RCC 7860 (cell line): ENCODE results near the gene FBXO2.

ENCODE experiments used
- DNase-seq: peaks from one replicate; pipeline ENCODE4 v3.0.0-alpha.2; 2015; ENCODE audit warnings: low spot score
- FAIRE-seq: peaks from 2 replicates; lab custom pipeline; 2012; peaks lifted over from hg19 to GRCh38; lab: Jason Lieb, UNC

Gene FBXO2

DNA sequence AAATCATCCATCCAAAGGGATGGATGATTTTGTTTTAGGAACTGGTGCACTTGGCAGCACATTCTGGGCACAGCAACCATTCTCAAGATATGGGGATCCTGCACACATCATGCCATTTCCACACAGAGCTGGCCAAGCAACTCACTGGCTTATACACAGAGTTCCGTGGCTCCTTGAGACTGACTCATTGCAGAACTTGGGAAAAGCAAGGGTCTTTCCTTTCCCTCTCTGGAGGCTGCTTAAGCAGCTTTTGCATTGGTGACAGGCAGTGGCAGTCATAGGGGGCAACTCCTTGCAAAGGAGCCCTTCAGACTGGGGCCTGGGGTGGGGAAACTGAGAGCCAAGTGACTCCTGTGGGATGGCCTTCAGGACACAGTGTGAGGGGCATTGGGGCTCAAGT, 28.6 kb upstream of the FBXO2 start:
- FAIRE-seq (no peak), DNase-seq (no peak)

- DNase-seq (no peak), FAIRE-seq (no peak)
Observed at GRCh38 chr1:11682287-11682771, 28.1 kb upstream of the FBXO2 start.

- FAIRE-seq: no peak
- DNase-seq: peak; percentile 44
Observed at GRCh38 chr1:11681071-11681771, 27.0 kb upstream of the FBXO2 start, which contains the start of gene MAD2L2. Gene MAD2L2 (minus strand): TSS chr1:11681148. CDS start chr1:11680601, 547 bp downstream.

GRCh38 chr1:11680270-11681070, 26.2 kb upstream of the FBXO2 start:
- FAIRE-seq (no peak), DNase-seq (peak; percentile 8)

DNA sequence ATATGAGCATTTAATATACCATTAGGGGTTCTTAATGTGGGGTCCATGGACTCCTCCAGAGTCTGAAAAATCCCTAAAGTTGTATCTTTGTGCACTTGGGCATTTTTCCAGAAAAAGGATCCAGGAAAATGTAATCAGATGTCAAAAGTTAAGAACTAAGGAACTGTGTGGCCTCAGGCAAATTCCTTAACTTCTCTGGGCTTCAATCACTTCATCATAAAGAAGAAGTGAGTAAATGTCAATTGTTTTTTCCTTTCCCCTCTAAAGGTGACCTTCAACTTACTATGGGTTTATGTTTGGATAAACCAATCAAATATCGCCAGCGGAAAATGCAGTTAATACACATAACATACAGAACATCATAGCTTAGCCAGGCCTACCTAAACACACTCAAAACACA, 24.2 kb upstream of the FBXO2 start:
- no peak for FAIRE-seq
- DNase-seq: no peak

GRCh38 chr1:11676386-11677103, 22.3 kb upstream of the FBXO2 start:
- FAIRE-seq (no peak), DNase-seq (no peak)

- FAIRE-seq (no peak), DNase-seq (no peak)
Observed at GRCh38 chr1:11675325-11675724, 21.1 kb upstream of the FBXO2 start.

DNA sequence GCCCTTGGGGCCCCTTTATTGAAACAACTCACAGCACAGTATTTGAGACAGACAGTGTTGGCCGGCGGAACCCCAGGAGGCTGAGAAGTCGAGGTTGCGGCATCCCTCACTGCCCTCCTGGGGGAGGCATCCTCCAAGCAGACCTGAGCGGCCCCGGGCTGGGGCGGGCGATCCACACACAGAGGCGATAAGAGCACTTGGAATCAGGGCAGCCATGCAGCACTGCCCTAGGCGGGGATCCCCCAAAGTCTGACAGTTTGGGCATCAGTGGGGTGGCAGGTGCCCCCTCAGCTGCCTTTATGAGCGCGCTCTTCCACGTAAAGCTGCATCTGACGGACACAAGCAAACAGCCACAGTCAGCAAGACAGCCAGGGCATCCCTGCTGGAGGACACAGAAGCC, 20.3 kb upstream of the FBXO2 start:
- no peak for FAIRE-seq
- DNase-seq: no peak

DNA sequence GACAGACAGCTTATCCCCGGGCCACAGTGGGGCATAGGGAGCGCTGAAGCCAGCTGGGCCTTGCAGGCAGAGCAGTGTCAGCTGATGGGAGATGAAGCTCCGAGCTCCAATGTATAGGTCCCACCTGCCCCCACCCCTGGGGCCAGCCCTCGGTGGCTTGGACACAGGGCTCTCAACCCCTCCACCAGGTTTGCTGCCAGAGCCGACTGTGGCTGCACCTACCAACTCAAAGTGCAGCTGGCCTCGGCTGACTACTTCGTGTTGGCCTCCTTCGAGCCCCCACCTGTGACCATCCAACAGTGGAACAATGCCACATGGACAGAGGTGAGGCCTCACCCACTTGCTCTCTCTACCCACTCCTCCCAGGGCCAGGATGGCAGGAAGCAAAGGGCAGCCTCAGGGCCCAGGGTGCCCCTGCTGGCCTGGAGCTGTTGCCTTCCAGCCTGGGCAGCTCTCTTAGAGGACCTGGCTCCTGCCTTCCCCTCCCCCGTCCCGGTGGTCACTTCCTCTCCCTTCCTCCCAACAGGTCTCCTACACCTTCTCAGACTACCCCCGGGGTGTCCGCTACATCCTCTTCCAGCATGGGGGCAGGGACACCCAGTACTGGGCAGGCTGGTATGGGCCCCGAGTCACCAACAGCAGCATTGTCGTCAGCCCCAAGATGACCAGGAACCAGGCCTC, 19.0 kb upstream of the FBXO2 start:
- DNase-seq (no peak), FAIRE-seq (no peak)

- DNase-seq (no peak), FAIRE-seq (no peak)
Observed at GRCh38 chr1:11671544-11672286, 17.5 kb upstream of the FBXO2 start.

- no peak for DNase-seq
- FAIRE-seq: no peak
Observed at GRCh38 chr1:11671205-11671543, 16.9 kb upstream of the FBXO2 start.

DNA sequence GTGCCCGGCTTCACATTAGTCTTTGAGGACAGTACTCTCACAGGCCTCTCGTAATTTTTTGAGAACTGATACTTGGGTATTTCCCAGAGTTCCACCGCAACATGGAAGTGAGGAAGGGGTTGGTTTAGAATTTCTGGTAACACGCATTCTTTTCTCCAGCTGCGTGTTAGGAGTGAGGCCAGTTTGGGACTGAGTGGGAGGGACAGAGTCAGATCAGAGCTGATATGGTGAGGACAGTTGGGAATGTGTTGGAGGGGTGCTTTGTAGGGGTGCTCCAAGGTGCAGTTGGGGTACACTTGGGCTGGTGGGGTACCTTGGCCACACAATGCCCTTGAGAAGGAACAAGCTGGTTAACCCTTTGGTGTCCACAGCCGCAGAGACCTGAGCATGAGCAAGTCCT, 16.5 kb upstream of the FBXO2 start:
- FAIRE-seq: no peak
- no peak for DNase-seq

DNA sequence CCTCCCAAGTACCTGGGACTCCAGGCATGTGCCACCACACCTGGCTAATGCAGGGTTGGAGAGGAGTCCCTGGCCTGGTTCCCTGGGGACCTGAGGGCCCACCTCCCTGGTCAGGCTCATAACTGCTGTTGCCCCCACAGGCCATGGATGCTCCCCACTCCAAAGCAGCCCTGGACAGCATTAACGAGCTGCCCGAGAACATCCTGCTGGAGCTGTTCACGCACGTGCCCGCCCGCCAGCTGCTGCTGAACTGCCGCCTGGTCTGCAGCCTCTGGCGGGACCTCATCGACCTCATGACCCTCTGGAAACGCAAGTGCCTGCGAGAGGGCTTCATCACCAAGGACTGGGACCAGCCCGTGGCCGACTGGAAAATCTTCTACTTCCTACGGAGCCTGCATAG, 14.3 kb upstream of the FBXO2 start:
- no peak for FAIRE-seq
- no peak for DNase-seq

DNA sequence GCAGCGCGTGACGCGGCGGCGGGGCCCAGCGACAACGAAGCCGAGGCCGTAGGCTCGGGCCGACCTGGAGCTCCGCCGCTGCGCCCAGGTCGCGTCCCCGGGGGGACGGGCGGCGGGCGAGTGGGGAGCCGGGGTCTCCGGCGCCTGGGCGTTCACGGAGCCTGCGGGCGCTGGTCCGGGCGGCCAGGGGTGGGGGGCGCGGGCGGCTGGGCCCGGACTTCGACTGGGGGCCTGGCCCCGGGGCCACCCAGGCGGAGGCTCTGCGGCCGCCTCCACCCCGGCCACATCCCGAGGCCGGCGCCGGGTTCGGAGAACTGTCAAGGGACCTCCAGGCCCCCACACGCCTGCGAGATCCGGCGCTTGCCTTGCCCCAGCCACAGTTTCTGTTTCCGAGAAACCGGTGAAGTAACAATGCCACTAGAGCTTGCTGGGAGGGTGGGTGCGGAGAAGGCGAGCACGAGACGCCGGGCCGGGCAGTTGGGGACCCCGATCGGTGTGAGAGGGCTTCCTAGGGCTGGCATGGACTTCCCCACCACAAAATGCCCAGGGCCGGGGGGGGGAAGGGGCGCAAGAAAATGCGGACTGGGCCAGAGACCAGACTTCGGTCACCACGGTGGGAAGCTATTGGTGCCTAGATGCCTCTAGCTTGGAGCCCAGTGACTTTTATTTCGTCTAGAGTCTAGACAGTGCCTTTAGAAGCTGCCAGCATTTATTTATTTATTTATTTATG, 10.3 kb upstream of the FBXO2 start:
- DNase-seq (no peak), FAIRE-seq (no peak)

GRCh38 chr1:11661103-11661502, 6.9 kb upstream of the FBXO2 start:
- FAIRE-seq (no peak), DNase-seq (no peak)

DNA sequence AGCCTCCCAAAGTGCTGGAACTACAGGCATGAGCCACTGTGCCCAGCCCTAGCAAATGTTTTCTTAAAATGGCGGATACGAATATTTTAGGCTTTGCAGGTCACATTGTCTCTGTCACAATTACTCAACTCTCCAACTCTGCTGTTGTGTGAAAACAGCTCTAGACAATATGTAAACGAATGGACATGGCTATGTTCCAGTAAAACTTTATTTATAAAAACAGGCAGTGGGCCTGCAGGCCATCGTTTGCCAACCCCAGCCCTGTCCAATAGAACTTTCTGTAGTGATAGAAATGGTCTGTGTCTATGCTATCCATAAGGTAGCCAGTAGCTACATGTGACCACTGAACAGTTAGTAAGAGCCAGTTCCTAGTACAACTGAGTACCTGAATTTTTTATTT, 5.5 kb upstream of the FBXO2 start:
- FAIRE-seq (no peak), DNase-seq (no peak)

- DNase-seq (no peak), FAIRE-seq (no peak)
Observed at GRCh38 chr1:11658542-11658941, 4.3 kb upstream of the FBXO2 start.

DNA sequence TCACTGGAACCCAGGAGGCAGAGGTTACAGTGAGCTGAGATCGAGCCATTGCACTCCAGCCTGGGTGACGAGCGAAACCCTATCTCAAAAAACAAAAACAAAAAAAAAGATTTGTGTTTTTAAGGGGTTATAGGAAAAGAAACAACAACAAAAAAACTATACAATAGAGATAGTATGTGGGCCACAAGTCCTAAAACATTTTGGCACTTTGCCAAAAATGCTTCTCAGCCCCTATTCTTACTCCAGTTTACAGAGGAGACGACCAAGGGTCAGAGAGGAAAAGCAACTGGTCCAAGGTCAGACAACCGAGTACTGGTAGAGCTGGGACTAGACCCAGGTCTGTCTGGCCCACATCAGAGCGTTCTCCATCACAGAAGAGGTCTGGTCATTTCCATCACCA, 3.4 kb upstream of the FBXO2 start:
- FAIRE-seq (no peak), DNase-seq (no peak)

GRCh38 chr1:11654939-11655808, 945 bp upstream of the FBXO2 start:
- FAIRE-seq (no peak), DNase-seq (no peak)
